ENCODE results near the gene HOXB5. TPM values are rescaled to one million over a fixed set of nuclear protein-coding genes. Genes with fewer than 3 reads are reported as not detected.

HOXB5 gene
- total RNA-seq, 1 experiment from 2014 or later = 19.8 TPM

DNA sequence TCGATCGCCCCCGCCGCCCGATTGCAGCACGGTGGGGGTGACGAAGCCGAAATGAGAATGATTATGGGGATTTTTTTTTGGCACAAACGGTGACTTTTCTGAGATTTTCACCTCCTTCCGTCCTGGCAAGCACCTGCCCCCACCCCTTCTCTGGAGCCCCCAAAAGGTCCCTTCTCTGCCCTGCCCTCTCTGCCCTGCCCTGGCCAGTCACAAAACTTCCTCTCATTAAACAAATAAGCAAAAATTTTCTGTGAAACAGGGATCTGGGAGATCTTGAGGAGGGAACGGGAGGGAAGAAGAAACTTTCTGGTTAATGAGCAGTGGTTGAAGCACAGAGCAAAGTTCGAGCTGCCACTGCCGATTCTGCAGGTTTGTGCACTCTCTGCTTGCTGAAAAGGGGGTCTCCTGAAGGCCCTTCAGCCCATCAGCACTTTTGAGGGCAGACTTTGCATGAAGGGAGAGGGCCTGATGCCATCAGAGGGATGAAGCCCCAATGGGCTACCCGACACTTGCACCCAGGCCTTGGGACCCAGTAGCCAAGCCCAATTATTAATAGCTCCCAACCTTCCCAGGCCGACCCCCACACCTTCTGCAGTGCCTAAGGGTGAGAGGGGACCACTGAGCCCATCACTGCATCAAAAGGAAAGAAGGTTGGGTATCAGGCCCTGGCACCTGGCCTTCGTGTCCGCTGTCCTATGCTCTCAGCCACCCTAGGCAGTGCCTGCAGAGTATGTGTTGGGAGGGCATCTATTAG is 22.6 kb upstream of the HOXB5 start:
- RAD21 ChIA-PET (ENCODE audit: low non-redundant PET in 1 of 2, low total read pairs in 2 of 2, uncharacterized antibody in 2 of 2, unreplicated experiment in 2 of 2) = interaction anchor here in 1 of 2 experiments (0.6 kb wide), 1 partner anchor 192 kb away, joined by 3 read pairs; no protein-coding TSS in a partner anchor
- no peak for DNase-seq (ENCODE audit: low read depth, low spot score)
- H3K9me3 ChIP-seq (ENCODE audit: control insufficient read depth in 1 of 2, insufficient read depth in 1 of 2, low read depth in 1 of 2, low read length in 2 of 2) = no peaks in the 10 kb centered on the region
- H3K36me3 ChIP-seq (ENCODE audit: control insufficient read depth in 1 of 2, insufficient read depth in 2 of 2, low read length in 2 of 2) = no peaks in the 10 kb centered on the region
- intact Hi-C loops (cut with micrococcal nuclease) = loop anchor here (5.0 to 10.0 kb wide), 2 partner anchors 131 to 264 kb away; no protein-coding TSS in a partner anchor
- BruUV-seq (replicated peaks) = no TSS peak
- peak overlapping the region; percentile 95 for H3K4me2 ChIP-seq (ENCODE audit: low read length)
- no peak overlapping the region for H2AFZ ChIP-seq (ENCODE audit: low read depth, low read length, poor library complexity, severe bottlenecking)
- ATAC-seq = no peak
- peaks cover 8 to 49% of the 10 kb centered on the region in 2 experiments; a peak in 3 of 4 replicates for H3K4me1 ChIP-seq (ENCODE audit: control insufficient read depth in 1 of 2, insufficient read depth in 2 of 2, low read length in 2 of 2)
- peak overlapping the region; percentile 97 for H3K9ac ChIP-seq (ENCODE audit: low read length)
- H3K79me2 ChIP-seq (ENCODE audit: insufficient read depth, low read length) = peaks cover 62% of the 10 kb centered on the region
- TF ChIP-seq CEBPB (IDR thresholded peaks at IDR 0.05; ENCODE audit: low read depth) (no peak), EGR1 (IDR thresholded peaks at IDR 0.05; ENCODE audit: low read depth) (0 out of 2 replicates have a peak, but pooled peaks have one; percentile 15), CBX3 (IDR thresholded peaks at IDR 0.05; ENCODE audit: low read depth) (no peak), ZFX (IDR thresholded peaks at IDR 0.05) (no peak)
- TF ChIP-seq, protein P1, sequence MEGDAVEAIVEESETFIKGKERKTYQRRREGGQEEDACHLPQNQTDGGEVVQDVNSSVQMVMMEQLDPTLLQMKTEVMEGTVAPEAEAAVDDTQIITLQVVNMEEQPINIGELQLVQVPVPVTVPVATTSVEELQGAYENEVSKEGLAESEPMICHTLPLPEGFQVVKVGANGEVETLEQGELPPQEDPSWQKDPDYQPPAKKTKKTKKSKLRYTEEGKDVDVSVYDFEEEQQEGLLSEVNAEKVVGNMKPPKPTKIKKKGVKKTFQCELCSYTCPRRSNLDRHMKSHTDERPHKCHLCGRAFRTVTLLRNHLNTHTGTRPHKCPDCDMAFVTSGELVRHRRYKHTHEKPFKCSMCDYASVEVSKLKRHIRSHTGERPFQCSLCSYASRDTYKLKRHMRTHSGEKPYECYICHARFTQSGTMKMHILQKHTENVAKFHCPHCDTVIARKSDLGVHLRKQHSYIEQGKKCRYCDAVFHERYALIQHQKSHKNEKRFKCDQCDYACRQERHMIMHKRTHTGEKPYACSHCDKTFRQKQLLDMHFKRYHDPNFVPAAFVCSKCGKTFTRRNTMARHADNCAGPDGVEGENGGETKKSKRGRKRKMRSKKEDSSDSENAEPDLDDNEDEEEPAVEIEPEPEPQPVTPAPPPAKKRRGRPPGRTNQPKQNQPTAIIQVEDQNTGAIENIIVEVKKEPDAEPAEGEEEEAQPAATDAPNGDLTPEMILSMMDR (IDR thresholded peaks at IDR 0.05 in 2 of 3, conservative IDR thresholded peaks at IDR 0.05 in 1 of 3; ENCODE audit: borderline replicate concordance in 1 of 3, insufficient read depth in 1 of 3, low read depth in 2 of 3, low read length in 2 of 3) = no peak
- TF ChIP-seq, protein P2, sequence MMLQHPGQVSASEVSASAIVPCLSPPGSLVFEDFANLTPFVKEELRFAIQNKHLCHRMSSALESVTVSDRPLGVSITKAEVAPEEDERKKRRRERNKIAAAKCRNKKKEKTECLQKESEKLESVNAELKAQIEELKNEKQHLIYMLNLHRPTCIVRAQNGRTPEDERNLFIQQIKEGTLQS (IDR thresholded peaks at IDR 0.05) = no peak
- POLR2A ChIA-PET = interaction anchor here (1.2 to 1.4 kb wide), 3 partner anchors 10 to 376 kb away, joined by 3 to 4 read pairs (median 3); no protein-coding TSS in a partner anchor
- H3K27ac ChIP-seq (ENCODE audit: low read depth, low read length) = peak overlapping the region; percentile 88
- peak overlapping the region; percentile 80 to 90 for H3K4me3 ChIP-seq (replicated peaks in 1 of 2; ENCODE audit: low read depth in 1 of 2, low read length in 2 of 2)
- H3K27me3 ChIP-seq (ENCODE audit: insufficient read depth, low read length) = no peaks in the 10 kb centered on the region
- CTCF ChIA-PET = interaction anchor here (1.5 to 3.7 kb wide), 8 partner anchors 9 to 591 kb away, joined by 4 to 21 read pairs (median 8); no protein-coding TSS in a partner anchor
- H3K9me2 ChIP-seq (ENCODE audit: insufficient read depth) = no peaks in the 10 kb centered on the region
- H4K20me1 ChIP-seq (ENCODE audit: insufficient read depth) = no peaks in the 10 kb centered on the region

All from HCT116 (cell line).